Measurements from ENCODE around the gene ATP8A1.
"Not testable (repeated sequence)": the region's sequence is repeated elsewhere in the genome, so short reads cannot be mapped to it uniquely, and the experiment has no call there.

Gene ATP8A1

GRCh38 chr4:42461216-42461615 lies 195.7 kb downstream of the ATP8A1 start:
- not testable (repeated sequence) for DNase-seq

- DNase-seq, result no peak
These were observed 196.9 kb downstream of the ATP8A1 start for GRCh38 chr4:42460043-42460442.

- no peak for DNase-seq
These were observed 198.2 kb downstream of the ATP8A1 start for GRCh38 chr4:42458657-42459056.

GRCh38 chr4:42454755-42455420 lies 202.0 kb downstream of the ATP8A1 start:
- no peak for DNase-seq

GRCh38 chr4:42453612-42454011 lies 203.3 kb downstream of the ATP8A1 start:
- no peak for DNase-seq

- no peak for DNase-seq
These were observed 204.1 kb downstream of the ATP8A1 start for GRCh38 chr4:42452823-42453222.

GRCh38 chr4:42446823-42447222 lies 210.1 kb downstream of the ATP8A1 start:
- DNase-seq, result no peak

- no peak for DNase-seq
These were observed 211.9 kb downstream of the ATP8A1 start for GRCh38 chr4:42445038-42445437.

- no peak for DNase-seq
These were observed 214.3 kb downstream of the ATP8A1 start for GRCh38 chr4:42442601-42443000.

- no peak for DNase-seq
These were observed 216.8 kb downstream of the ATP8A1 start for GRCh38 chr4:42440083-42440482.

- DNase-seq, result no peak
These were observed 219.9 kb downstream of the ATP8A1 start for GRCh38 chr4:42436928-42437565.

GRCh38 chr4:42428036-42428435 lies 228.9 kb downstream of the ATP8A1 start:
- DNase-seq, result no peak

GRCh38 chr4:42425146-42426065 lies 231.5 kb downstream of the ATP8A1 start:
- DNase-seq, result no peak

GRCh38 chr4:42420140-42420539 lies 236.8 kb downstream of the ATP8A1 start:
- no peak for DNase-seq

- no peak for DNase-seq
These were observed 239.4 kb downstream of the ATP8A1 start for GRCh38 chr4:42417550-42417949.

GRCh38 chr4:42416017-42416416 lies 240.9 kb downstream of the ATP8A1 start:
- DNase-seq, result no peak

- no peak for DNase-seq
These were observed 241.6 kb downstream of the ATP8A1 start for GRCh38 chr4:42415281-42415680.

GRCh38 chr4:42412251-42412650 lies 244.7 kb downstream of the ATP8A1 start:
- DNase-seq, result no peak

- no peak for DNase-seq
These were observed 245.1 kb downstream of the ATP8A1 start for GRCh38 chr4:42411803-42412202.

- no peak for DNase-seq
These were observed 246.5 kb downstream of the ATP8A1 start for GRCh38 chr4:42410446-42410845.

GRCh38 chr4:42404001-42404400 lies 252.9 kb downstream of the ATP8A1 start:
- no peak for DNase-seq

GRCh38 chr4:42401171-42401570 lies 255.7 kb downstream of the ATP8A1 start:
- DNase-seq, result no peak

GRCh38 chr4:42399393-42399792 lies 257.5 kb downstream of the ATP8A1 start:
- no peak for DNase-seq

- no peak for DNase-seq
These were observed 258.0 kb downstream of the ATP8A1 start for GRCh38 chr4:42398871-42399331.

Measured in CD4-positive, alpha-beta T cell treated with Interleukin-10 for 1 hour (primary cell).